Esophagus muscularis mucosa (tissue), 3 donors: ENCODE results near the gene KCNQ1.

Source experiments
- EP300 ChIP-seq: sonication (generic); formaldehyde crosslinking; IDR thresholded peaks from one replicate; pipeline ENCODE4 v1.6.1; 2017; ENCODE audit warnings: antibody characterized with exemption
- TF ChIP-seq, protein P1 (sequence below), 3 experiments: fragments of 200-600 bp in 2 of 3; fragments of 450-650 bp in 1 of 3; sonication (generic) in 2 of 3; IDR thresholded peaks; one replicate each; pipeline ENCODE4 v1.5.1; 2017 to 2019; ENCODE audit warnings: antibody characterized with exemption in 3 of 3, mild to moderate bottlenecking in 2 of 3, moderate library complexity in 1 of 3

DNA sequence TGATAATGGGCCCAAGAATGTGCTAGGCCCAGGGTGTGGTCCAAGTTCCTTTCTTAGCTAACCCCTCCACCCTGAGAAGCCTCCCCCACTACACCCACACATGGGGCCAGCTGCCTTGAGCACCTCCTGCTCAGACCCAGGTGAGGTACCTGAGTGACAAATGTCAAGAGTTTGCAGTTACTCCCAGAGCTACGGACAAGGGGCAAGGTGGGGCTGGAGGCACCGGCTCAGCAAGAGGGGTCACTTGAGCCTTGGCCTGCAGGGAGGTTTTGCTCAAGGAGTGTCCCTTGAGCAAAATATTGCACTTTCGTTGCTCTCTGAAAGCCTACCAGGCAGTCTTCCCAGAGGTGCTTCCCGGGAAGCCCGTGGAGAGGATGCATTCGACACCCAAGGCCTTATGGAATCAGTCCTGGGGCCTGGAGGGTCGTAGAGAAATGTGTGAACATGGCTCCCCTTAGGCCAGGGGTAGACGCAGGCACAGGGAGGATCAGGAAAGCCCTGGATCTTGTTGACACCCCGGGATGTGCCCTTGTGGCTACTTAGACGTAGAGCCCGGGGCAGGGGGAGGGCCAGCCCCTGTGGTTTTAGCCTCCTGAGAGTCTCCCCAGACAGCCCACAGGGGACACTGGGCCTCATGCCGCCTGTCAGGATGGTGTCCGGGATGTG, 114.2 kb downstream of the KCNQ1 start:
- TF ChIP-seq, protein P1, sequence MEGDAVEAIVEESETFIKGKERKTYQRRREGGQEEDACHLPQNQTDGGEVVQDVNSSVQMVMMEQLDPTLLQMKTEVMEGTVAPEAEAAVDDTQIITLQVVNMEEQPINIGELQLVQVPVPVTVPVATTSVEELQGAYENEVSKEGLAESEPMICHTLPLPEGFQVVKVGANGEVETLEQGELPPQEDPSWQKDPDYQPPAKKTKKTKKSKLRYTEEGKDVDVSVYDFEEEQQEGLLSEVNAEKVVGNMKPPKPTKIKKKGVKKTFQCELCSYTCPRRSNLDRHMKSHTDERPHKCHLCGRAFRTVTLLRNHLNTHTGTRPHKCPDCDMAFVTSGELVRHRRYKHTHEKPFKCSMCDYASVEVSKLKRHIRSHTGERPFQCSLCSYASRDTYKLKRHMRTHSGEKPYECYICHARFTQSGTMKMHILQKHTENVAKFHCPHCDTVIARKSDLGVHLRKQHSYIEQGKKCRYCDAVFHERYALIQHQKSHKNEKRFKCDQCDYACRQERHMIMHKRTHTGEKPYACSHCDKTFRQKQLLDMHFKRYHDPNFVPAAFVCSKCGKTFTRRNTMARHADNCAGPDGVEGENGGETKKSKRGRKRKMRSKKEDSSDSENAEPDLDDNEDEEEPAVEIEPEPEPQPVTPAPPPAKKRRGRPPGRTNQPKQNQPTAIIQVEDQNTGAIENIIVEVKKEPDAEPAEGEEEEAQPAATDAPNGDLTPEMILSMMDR (IDR thresholded peaks at IDR 0.05): no peak
- no peak for TF ChIP-seq EP300
